ENCODE results near the gene TMEM129.

Gene TMEM129

DNA sequence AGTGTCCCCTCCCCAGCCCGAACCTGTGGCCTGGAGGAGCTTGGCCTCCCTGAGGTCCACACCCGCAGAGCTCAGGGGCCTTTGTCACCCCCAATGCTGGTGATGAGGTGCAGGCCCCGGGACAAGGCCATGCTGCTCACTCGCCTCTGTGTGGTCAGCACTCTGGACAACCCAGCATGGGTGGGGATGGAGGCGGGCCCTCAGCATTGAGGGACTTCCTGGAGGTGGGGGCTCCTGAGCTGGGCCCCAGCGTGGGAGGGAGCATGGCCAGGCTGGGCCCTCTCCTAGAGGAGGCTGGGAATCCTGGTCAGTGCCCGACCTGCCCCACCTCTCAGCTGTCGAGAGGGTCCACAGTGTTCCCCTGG lies 30.8 kb upstream of the TMEM129 start:
- TF ChIP-seq, protein P1, sequence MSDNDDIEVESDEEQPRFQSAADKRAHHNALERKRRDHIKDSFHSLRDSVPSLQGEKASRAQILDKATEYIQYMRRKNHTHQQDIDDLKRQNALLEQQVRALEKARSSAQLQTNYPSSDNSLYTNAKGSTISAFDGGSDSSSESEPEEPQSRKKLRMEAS (IDR thresholded peaks at IDR 0.05; ENCODE audit: low read depth, low read length), result 0 out of 2 replicates have a peak, but pooled peaks have one; percentile 8
- TF ChIP-seq MYC (IDR thresholded peaks at IDR 0.05; ENCODE audit: low read depth, low read length) (no peak), POLR2A (IDR thresholded peaks at IDR 0.05; ENCODE audit: extremely low read depth, insufficient read length) (no peak)
- no peak overlapping the region for H3K4me3 ChIP-seq (ENCODE audit: low read depth, low read length)
- no peak for DNase-seq (ENCODE audit: low read depth)

DNA sequence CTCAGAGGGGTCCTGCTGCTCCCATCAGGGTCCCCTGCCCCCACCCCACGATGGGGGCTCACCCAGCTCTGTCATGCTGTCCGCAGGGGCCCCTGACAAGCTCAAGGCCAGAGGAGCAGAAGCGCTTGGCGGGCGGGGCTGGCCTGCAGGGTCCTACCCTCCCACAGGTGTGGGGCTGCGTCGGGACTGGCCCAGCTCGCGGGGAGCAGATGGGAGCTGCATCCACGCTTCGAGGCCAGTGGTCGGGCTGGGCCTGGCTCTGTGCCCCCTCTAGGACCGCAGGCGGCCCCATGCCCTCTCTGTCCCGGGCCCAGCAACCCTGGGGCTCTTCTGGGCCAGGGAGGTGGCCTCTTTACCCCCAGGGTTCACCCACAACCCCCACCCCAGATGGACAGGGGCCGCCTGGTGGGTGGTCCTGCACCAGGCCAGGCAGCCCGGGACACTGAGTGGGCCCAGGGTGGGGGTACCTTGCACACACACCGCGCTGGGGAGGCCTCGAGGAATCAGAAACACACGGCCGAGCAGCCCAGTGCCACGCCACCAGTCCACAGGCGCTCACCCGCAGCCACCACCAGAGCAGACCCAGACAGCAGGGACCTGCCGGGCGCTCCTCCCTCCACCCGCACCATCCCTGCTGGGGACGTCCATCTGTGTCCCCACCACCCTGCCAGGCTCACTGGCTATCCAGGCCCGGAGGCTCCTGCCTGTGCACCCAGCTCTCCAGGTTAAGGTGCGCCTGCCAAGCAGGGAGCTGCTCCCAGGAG lies 30.2 kb upstream of the TMEM129 start:
- no peak overlapping the region for H3K4me3 ChIP-seq (ENCODE audit: low read depth, low read length)
- TF ChIP-seq MYC (IDR thresholded peaks at IDR 0.05; ENCODE audit: low read depth, low read length) (no peak), POLR2A (IDR thresholded peaks at IDR 0.05; ENCODE audit: extremely low read depth, insufficient read length) (no peak)
- TF ChIP-seq, protein P2, sequence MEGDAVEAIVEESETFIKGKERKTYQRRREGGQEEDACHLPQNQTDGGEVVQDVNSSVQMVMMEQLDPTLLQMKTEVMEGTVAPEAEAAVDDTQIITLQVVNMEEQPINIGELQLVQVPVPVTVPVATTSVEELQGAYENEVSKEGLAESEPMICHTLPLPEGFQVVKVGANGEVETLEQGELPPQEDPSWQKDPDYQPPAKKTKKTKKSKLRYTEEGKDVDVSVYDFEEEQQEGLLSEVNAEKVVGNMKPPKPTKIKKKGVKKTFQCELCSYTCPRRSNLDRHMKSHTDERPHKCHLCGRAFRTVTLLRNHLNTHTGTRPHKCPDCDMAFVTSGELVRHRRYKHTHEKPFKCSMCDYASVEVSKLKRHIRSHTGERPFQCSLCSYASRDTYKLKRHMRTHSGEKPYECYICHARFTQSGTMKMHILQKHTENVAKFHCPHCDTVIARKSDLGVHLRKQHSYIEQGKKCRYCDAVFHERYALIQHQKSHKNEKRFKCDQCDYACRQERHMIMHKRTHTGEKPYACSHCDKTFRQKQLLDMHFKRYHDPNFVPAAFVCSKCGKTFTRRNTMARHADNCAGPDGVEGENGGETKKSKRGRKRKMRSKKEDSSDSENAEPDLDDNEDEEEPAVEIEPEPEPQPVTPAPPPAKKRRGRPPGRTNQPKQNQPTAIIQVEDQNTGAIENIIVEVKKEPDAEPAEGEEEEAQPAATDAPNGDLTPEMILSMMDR (IDR thresholded peaks at IDR 0.05; ENCODE audit: low read depth, low read length), result no peak
- no peak for DNase-seq (ENCODE audit: low read depth)

DNA sequence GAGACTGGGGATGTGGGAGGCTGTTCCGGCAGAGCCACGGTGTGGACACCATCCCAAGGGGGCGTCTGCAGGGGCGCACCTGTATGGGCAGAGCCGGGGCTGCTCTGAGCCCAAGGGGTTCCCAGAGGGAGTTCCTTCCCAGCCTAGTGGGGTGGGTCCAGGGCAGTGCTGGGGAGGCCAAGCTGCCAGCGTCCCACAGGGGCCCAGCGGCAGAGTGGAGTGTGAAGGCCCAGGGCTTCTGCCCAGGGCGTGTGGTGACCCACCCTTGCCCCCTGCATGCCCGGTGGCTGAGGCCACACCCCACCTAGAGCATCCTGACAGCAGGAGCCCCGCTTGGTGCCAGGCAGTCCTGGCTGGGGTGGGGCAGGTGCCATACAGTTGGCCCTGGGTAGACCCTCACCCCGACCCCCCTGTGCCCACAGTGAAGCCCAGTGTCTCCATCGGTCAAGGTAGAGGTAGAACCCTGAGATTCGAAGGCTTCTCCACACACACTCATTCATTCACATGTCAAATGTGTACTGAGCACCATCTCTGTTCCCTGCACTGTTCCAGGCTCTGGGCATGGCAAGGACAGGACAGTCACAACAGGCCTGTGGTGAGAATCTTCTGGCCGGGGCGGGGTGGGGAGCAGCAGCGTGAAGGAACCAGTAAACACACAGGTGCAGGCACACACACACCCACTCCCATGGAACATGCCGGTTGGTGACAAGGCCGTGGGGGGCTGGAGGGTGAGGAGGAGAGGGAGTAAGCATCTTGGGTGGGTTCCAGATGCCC lies 29.4 kb upstream of the TMEM129 start:
- TF ChIP-seq, protein P2 (IDR thresholded peaks at IDR 0.05; ENCODE audit: low read depth, low read length), result no peak
- TF ChIP-seq POLR2A (IDR thresholded peaks at IDR 0.05; ENCODE audit: extremely low read depth, insufficient read length) (no peak), MYC (IDR thresholded peaks at IDR 0.05; ENCODE audit: low read depth, low read length) (no peak)
- TF ChIP-seq, protein P1 (IDR thresholded peaks at IDR 0.05; ENCODE audit: low read depth, low read length), result no peak
- DNase-seq (ENCODE audit: low read depth), result no peak
- H3K4me3 ChIP-seq (ENCODE audit: low read depth, low read length), result no peak overlapping the region

DNA sequence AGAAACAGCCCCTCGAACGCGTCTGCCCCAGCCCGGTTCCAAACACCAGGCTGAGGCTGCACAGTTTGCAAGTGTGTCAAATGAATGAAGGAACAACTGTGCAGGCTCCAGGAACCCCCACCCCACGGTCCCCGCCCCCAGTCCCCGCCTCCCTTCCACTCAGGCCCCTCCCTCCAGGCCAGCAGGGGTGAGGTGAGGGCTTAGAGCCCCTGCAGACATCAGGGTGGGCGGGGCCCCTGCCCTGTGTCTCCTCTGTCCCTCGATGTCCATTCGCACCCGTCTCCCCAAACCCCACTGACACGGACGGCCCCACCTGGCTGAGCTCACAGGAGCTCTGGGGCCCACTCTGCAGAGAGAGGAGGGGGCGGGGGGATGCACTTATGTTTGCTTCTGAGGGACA lies 28.7 kb upstream of the TMEM129 start:
- TF ChIP-seq MYC (IDR thresholded peaks at IDR 0.05; ENCODE audit: low read depth, low read length) (no peak), POLR2A (IDR thresholded peaks at IDR 0.05; ENCODE audit: extremely low read depth, insufficient read length) (no peak)
- TF ChIP-seq, protein P1 (IDR thresholded peaks at IDR 0.05; ENCODE audit: low read depth, low read length), result no peak
- TF ChIP-seq, protein P2 (IDR thresholded peaks at IDR 0.05; ENCODE audit: low read depth, low read length), result no peak
- DNase-seq (ENCODE audit: low read depth), result no peak
- no peak overlapping the region for H3K4me3 ChIP-seq (ENCODE audit: low read depth, low read length)

DNA sequence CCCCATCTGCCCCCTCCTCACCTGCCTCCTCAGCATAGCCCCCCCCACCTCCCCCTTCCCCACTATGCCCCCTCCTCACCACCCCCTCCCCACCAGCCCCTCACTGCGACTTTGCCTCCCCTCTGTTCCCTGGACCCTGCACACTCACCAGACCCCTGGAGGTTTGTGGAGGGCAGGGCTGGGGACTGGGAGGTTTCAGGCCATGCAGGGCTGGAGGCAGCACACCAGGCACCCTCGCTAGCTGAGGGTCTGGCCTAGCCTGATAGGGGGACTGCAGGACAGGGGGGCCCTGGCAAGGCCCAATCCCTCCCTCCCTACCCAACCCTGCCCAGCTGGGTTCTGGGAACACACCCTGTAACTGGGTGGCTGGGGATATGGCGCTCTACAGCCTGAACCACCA lies 28.2 kb upstream of the TMEM129 start:
- H3K4me3 ChIP-seq (ENCODE audit: low read depth, low read length), result no peak overlapping the region
- no peak for TF ChIP-seq POLR2A (IDR thresholded peaks at IDR 0.05; ENCODE audit: extremely low read depth, insufficient read length)
- TF ChIP-seq, protein P1 (IDR thresholded peaks at IDR 0.05; ENCODE audit: low read depth, low read length), result no peak
- no peak for TF ChIP-seq MYC (IDR thresholded peaks at IDR 0.05; ENCODE audit: low read depth, low read length)
- TF ChIP-seq, protein P2 (IDR thresholded peaks at IDR 0.05; ENCODE audit: low read depth, low read length), result no peak
- no peak for DNase-seq (ENCODE audit: low read depth)

DNA sequence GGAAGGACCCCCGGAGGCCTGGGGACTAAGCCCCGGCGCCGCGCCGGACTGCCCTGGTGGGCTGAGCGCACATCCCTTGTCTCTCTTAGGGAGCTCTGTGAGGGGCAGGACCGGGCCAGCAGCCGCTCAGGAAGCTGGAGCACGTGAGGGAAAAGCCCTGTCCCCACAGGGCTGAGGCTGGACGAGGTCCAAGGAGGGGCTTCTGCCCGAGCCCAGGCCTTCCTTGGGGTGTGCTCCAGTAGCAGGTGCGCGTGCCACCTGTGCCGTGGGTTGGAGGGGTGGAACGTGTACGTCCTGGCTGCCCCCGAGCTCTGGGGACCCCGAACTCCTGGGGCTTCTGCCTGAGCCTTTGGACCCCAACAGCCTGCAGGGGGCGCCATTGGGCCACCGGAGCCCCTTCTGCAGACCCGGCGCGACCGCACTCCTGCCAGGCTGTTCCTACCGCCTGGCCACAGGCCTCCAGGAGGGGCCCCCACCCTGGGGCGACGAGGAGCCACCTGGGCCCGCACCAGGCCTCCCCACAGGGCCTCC lies 27.4 kb upstream of the TMEM129 start:
- no peak overlapping the region for H3K4me3 ChIP-seq (ENCODE audit: low read depth, low read length)
- DNase-seq (ENCODE audit: low read depth), result peak; percentile 92
- TF ChIP-seq, protein P1 (IDR thresholded peaks at IDR 0.05; ENCODE audit: low read depth, low read length), result no peak; the same call in 1 of the 2 replicates
- TF ChIP-seq MYC (IDR thresholded peaks at IDR 0.05; ENCODE audit: low read depth, low read length), result peak; percentile 47; the same call in 1 of the 2 replicates
- TF ChIP-seq, protein P2 (IDR thresholded peaks at IDR 0.05; ENCODE audit: low read depth, low read length), result peak; percentile 92
- TF ChIP-seq POLR2A (IDR thresholded peaks at IDR 0.05; ENCODE audit: extremely low read depth, insufficient read length), result no peak

All from NB4 (cell line).